ENCODE data around the gene LYPD6.

GRCh38 chr2:149427387-149427786 lies 97.0 kb downstream of the LYPD6 start:
- TF ChIP-seq, protein P1, sequence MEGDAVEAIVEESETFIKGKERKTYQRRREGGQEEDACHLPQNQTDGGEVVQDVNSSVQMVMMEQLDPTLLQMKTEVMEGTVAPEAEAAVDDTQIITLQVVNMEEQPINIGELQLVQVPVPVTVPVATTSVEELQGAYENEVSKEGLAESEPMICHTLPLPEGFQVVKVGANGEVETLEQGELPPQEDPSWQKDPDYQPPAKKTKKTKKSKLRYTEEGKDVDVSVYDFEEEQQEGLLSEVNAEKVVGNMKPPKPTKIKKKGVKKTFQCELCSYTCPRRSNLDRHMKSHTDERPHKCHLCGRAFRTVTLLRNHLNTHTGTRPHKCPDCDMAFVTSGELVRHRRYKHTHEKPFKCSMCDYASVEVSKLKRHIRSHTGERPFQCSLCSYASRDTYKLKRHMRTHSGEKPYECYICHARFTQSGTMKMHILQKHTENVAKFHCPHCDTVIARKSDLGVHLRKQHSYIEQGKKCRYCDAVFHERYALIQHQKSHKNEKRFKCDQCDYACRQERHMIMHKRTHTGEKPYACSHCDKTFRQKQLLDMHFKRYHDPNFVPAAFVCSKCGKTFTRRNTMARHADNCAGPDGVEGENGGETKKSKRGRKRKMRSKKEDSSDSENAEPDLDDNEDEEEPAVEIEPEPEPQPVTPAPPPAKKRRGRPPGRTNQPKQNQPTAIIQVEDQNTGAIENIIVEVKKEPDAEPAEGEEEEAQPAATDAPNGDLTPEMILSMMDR (conservative IDR thresholded peaks at IDR 0.05; ENCODE audit: low read depth, low read length): no peak
- TF ChIP-seq EZH2phosphoT487 (IDR thresholded peaks at IDR 0.05; ENCODE audit: borderline replicate concordance, low read length): no peak
